Fibroblast of mammary gland (primary cell): ENCODE measurements around the gene FAM89B.

Experiments used
- DNase-seq: peaks from one replicate; pipeline ENCODE4 v3.0.0-alpha.2; 2010; ENCODE audit warnings: low read depth
- H3K4me3 ChIP-seq: 2 replicates; pipeline ENCODE4 v1.5.1; 2011; ENCODE audit warnings: low read depth, mild to moderate bottlenecking, low read length, moderate library complexity; ENCODE audit not compliant: control insufficient read depth
- CTCF ChIP-seq: conservative IDR thresholded peaks from 2 replicates; pipeline ENCODE4 v1.5.1; 2011; ENCODE audit warnings: low read depth, low read length, inconsistent platforms; ENCODE audit not compliant: control insufficient read depth, insufficient read depth

FAM89B gene

DNA sequence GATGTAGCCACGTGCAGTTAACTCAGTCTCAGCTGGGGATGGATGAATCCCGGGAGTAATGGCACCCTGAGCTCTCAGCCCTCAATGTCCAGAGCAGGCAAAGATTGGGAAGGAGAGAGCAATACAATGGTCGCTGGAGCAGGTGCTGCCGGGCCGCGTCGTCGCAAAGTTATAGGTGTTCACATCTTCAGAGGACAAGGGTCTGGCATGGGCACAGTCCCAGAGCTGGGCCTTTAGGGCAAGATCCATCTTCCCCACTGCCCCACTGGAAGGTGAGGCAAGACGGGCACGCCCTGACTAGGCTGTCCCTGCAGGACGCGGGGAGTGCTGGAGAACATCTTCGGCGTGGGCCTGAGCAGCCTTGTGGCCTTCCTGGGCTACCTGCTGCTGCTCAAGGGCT lies 50.8 kb downstream of the FAM89B start:
- no peak overlapping the region for H3K4me3 ChIP-seq
- TF ChIP-seq CTCF = no peak
- no peak for DNase-seq
